ENCODE measurements around the gene WNT7B. TPM values are rescaled to one million over a fixed set of nuclear protein-coding genes. Genes with fewer than 3 reads are reported as not detected.

Gene WNT7B
- total RNA-seq, 4 donors from 2014 or later, result not detected

DNA sequence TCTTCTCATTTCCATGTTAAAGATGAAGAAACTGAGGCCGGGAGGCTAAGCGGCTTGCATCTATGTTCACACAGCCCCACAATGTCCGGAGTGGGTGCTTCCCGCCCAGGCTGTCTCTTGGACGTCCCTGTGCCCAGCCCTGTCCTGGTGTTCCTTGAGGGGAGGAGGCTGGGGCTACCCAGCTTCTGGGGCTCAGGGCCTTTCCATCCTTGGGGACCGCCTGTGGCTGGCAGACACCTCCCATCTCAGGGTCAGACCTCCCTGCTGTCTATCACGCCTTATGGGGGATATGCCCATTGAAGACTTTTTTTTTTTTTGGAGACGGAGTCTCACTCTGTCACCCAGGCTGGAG is 95.5 kb downstream of the WNT7B start:
- TF ChIP-seq, protein P1, sequence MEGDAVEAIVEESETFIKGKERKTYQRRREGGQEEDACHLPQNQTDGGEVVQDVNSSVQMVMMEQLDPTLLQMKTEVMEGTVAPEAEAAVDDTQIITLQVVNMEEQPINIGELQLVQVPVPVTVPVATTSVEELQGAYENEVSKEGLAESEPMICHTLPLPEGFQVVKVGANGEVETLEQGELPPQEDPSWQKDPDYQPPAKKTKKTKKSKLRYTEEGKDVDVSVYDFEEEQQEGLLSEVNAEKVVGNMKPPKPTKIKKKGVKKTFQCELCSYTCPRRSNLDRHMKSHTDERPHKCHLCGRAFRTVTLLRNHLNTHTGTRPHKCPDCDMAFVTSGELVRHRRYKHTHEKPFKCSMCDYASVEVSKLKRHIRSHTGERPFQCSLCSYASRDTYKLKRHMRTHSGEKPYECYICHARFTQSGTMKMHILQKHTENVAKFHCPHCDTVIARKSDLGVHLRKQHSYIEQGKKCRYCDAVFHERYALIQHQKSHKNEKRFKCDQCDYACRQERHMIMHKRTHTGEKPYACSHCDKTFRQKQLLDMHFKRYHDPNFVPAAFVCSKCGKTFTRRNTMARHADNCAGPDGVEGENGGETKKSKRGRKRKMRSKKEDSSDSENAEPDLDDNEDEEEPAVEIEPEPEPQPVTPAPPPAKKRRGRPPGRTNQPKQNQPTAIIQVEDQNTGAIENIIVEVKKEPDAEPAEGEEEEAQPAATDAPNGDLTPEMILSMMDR (IDR thresholded peaks at IDR 0.05; ENCODE audit: low read depth), result no peak

DNA sequence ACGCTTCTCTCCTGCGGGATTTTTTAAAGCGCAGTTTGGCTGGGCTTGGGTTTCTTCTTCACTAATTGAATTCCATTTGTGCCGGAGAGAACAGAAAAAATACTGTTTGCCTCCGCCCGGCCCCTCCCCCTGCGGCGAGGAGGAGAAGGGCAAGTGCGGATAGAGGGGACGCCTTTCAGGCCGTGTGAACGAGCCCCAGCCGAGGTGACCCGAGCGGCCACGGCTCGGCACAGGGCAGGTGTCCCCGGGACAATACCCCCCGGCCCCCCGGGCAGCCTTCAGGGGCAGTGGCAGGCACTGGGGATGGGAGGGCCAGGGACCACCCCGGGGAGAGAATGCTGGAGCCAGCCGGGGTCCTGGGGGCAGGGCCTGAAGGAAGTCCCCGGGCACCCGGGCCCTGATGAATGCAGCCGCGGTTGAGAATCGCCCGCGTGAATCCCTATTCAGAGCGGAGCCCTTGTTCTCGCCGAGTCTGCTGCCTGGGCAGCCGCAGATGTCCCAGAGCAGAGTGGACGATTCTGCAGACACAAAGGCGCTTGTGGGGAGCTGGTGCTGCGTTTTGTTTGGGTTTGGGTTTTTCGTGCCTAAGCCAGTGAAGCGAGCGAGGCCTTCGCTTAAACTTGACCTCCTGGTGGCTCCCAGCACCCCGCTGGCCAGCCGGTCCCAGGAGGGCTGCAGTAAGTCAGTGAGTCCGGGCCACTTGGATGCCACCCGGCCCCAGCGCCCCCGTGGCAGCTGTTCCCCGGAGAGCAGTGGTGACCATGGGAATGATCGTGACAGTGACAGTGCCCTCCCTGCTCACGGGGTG is 96.0 kb downstream of the WNT7B start:
- TF ChIP-seq, protein P1 (IDR thresholded peaks at IDR 0.05; ENCODE audit: low read depth), result no peak

DNA sequence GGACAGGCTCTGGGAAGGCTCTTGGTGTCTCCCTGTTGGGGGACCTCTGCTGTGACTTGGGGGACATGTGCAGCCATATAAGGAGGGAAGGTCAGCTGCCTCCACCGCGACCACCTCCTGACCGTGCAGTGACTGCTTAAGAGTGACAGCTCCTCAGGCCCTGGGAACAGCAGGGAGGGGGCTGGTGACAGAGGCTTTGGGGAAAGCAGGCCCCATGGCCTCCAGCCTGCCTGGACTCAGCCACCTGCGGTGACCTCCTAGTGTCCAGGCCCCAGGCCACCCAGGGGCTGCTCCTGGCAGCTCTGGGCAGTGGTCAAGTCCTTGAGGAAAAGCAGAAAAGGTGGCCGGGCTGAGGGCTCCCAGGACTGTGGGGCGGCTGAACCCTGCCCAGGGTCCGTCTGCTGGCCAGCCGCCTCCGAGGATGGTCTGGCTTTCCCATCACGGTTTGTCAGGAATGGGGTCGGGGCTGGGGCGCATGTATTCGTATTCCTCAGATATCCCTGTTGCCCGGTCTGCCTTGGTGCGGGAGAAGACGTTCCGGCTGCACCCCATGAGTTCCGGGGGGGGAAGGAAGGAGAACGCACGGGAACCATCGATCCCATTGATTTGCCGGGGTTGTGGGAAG is 96.8 kb downstream of the WNT7B start:
- TF ChIP-seq, protein P1 (IDR thresholded peaks at IDR 0.05; ENCODE audit: low read depth), result no peak

DNA sequence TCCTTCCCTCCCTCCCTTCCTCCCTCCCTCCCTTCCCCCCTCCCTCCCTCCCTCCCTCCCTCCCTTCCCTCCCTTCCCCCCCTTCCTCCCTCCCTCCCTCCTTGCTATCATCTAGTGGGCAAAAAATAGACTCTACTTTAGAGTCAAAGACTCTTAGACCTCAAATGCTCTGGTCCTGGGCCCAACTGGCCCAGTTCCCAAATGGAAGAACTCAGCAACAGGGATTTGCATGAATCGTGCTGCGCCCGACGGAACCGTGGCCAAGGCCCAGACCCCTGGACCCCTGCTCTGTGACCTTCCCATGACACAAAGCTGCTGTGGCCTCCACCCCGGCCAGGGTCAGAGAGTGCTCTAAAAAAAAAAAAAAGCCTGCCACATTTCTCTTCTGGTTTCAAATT is 97.4 kb downstream of the WNT7B start:
- TF ChIP-seq, protein P1 (IDR thresholded peaks at IDR 0.05; ENCODE audit: low read depth), result no peak

DNA sequence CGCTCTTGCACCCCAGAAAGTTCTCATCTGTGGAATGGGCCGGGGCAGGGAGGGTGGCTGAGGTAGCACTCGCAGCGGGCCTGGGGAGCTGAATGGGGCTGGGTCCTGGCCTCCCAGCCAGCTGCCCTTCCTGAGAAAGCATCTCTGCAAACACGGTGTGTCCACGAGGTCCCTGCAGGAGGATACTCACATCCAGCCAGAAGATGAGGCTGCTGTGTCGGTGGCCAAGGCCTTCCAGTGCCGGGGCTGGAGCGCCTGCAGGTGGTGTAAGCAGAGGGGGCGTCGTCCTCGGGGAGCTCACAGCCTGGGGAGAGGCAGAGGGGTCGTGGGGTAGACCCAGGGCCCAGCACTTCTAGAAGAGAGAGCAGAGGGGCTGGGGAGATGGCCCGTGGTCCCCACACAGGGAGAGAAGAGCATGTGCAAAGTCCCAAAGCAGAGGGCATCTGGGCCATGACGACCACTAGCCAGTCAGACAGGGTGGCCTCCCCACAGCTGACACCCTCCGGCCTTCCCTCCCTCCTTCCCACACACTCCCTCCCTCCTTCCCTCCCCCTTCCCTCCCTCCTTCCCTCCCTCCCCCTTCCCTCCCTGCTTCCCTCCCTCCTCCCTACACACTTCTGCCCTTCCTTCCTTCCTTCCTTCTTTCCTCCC is 97.9 kb downstream of the WNT7B start:
- TF ChIP-seq, protein P1 (IDR thresholded peaks at IDR 0.05; ENCODE audit: low read depth), result no peak

DNA sequence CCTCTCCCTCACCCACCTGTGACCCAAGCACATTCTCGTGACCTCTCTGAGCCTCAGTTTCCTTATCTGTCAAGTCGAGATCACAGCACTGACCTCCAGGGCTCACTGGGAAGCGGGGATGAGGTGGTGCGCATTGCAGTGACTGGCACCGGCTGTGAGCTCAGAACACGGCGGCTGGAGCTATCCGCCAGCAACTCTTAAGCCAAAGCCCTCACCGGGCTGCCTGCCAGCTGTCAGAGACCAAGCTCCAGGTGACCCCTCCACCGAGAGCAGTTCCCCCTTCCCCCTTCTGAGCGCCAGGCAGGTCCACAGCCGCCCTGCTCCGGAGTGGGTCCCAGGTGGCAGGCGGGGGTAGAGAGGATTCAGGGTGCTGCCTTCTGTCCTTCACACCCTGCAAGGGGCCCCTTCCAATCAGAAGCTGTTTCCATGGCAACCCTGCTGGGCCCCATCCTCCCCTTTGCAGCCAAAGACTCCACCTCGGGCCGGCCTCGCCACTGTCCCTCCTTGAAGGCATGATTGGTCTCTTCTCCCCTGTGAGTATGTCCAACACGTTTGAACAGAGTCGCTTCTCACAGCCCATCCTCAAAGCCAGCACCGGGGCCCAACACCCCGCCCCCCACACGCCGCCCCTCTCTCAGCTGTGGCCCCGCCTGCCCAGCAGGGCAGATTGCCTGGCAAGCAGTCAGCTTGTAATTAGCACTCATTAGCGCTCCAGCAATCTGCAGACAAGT is 98.7 kb downstream of the WNT7B start:
- TF ChIP-seq, protein P1 (IDR thresholded peaks at IDR 0.05; ENCODE audit: low read depth), result no peak

DNA sequence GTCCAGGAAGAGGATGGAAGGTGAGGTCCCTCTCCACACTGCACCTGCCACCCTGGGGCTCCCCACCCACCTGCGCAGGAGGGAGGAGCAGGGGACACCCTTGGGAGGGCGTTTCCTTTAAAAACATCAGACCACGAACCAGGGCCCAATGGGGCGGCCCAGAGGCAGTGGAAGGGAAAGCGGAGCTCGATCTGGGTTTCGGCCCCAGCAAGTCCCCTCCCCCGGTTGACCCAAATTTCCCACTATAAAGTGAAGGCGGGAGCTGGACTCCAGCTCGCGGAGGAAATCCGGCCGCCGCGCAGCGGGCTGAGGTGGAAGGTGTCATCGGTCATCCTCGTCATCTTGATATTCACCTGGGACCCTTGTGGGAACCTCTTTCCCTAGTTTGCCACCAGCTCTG is 99.3 kb downstream of the WNT7B start:
- TF ChIP-seq, protein P1 (IDR thresholded peaks at IDR 0.05; ENCODE audit: low read depth), result no peak

Data from subcutaneous adipose tissue (tissue), 4 donors.